DOHH2 (cell line): ENCODE measurements around the gene CCT2.

Experiments used
- H3F3A ChIP-seq: fragments of 200-600 bp; sonication (generic), shearing (Covaris generic); 2 replicates; pipeline ENCODE4 v1.6.0; 2016; ENCODE audit warnings: antibody characterized with exemption, mild to moderate bottlenecking; ENCODE audit not compliant: control insufficient read depth, insufficient read depth
- H3K27ac ChIP-seq: fragments of 200-600 bp; sonication (generic); 2 replicates; pipeline ENCODE4 v1.5.1; 2014; ENCODE audit warnings: low read depth, mild to moderate bottlenecking, low read length, moderate library complexity
- H3K27me3 ChIP-seq: fragments of 200-600 bp; sonication (generic); 2 replicates; pipeline ENCODE4 v1.6.1; 2014; ENCODE audit warnings: mild to moderate bottlenecking, low read length, mixed read lengths; ENCODE audit not compliant: control insufficient read depth
- H3K36me3 ChIP-seq: fragments of 200-600 bp; sonication (generic); 2 replicates; pipeline ENCODE4 v1.6.1; 2014; ENCODE audit warnings: mild to moderate bottlenecking, low read length, moderate library complexity, mixed read lengths; ENCODE audit not compliant: control insufficient read depth
- H3K4me1 ChIP-seq: fragments of 200-600 bp; sonication (generic); 2 replicates; pipeline ENCODE4 v1.6.1; 2014; ENCODE audit warnings: mild to moderate bottlenecking, low read length, mixed read lengths; ENCODE audit not compliant: control insufficient read depth
- H3K4me2 ChIP-seq: fragments of 200-600 bp; sonication (generic); 2 replicates; pipeline ENCODE4 v1.6.0; 2014; ENCODE audit warnings: mild to moderate bottlenecking, low read length, moderate library complexity
- H3K4me3 ChIP-seq: fragments of 200-600 bp; sonication (generic); 2 replicates; pipeline ENCODE4 v1.5.1; 2014; ENCODE audit warnings: mild to moderate bottlenecking, low read length, mixed read lengths
- H3K79me2 ChIP-seq: fragments of 200-600 bp; sonication (generic); 2 replicates; pipeline ENCODE4 v1.6.1; 2014; ENCODE audit warnings: mild to moderate bottlenecking, low read length, mixed read lengths; ENCODE audit not compliant: control insufficient read depth
- H3K9me2 ChIP-seq: fragments of 200-600 bp; sonication (generic); replicated peaks from 2 replicates; pipeline ENCODE4 v1.6.1; 2014; ENCODE audit warnings: mild to moderate bottlenecking, low read length, mixed read lengths; ENCODE audit not compliant: control insufficient read depth
- H3K9me3 ChIP-seq: fragments of 200-600 bp; sonication (generic); 2 replicates; pipeline ENCODE4 v1.6.1; 2014; ENCODE audit warnings: antibody characterized with exemption, low read length, mixed read lengths; ENCODE audit not compliant: control insufficient read depth, insufficient read depth
- H4K20me1 ChIP-seq: fragments of 200-600 bp; sonication (generic); 2 replicates; pipeline ENCODE4 v1.6.0; 2014; ENCODE audit warnings: low read depth, mild to moderate bottlenecking, antibody characterized with exemption, low read length, moderate library complexity; ENCODE audit not compliant: control insufficient read depth, insufficient read depth
- EZH2phosphoT487 ChIP-seq: fragments of 200-600 bp; sonication (generic); IDR thresholded peaks from 2 replicates; pipeline ENCODE4 v1.6.1; 2017; ENCODE audit warnings: borderline replicate concordance, mild to moderate bottlenecking, antibody characterized with exemption, low read length, moderate library complexity, mixed read lengths
- TF ChIP-seq, protein P1 (sequence below): fragments of 200-600 bp; sonication (generic); IDR thresholded peaks from one replicate; pipeline ENCODE4 v1.5.1; 2014; ENCODE audit warnings: antibody characterized with exemption, mild to moderate bottlenecking, low read depth, low read length; ENCODE audit not compliant: poor library complexity, severe bottlenecking

CCT2 gene

GRCh38 chr12:69598174-69598753 lies 13.0 kb downstream of the CCT2 start:
- Histone ChIP-seq H3K9me2 (no peaks in the 10 kb centered on the region), H3K9me3 (no peaks in the 10 kb centered on the region), H3K4me1 (no peaks in the 10 kb centered on the region), H3K4me3 (no peak overlapping the region), H3K36me3 (peaks cover 93% of the 10 kb centered on the region), H3F3A (peaks cover 27% of the 10 kb centered on the region), H4K20me1 (no peaks in the 10 kb centered on the region; the same call in 1 of the 2 replicates), H3K4me2 (no peak overlapping the region), H3K27ac (no peak overlapping the region), H3K79me2 (peaks cover 11% of the 10 kb centered on the region; the same call in 1 of the 2 replicates), H3K27me3 (no peaks in the 10 kb centered on the region)
- TF ChIP-seq EZH2phosphoT487, result no peak
- TF ChIP-seq, protein P1, sequence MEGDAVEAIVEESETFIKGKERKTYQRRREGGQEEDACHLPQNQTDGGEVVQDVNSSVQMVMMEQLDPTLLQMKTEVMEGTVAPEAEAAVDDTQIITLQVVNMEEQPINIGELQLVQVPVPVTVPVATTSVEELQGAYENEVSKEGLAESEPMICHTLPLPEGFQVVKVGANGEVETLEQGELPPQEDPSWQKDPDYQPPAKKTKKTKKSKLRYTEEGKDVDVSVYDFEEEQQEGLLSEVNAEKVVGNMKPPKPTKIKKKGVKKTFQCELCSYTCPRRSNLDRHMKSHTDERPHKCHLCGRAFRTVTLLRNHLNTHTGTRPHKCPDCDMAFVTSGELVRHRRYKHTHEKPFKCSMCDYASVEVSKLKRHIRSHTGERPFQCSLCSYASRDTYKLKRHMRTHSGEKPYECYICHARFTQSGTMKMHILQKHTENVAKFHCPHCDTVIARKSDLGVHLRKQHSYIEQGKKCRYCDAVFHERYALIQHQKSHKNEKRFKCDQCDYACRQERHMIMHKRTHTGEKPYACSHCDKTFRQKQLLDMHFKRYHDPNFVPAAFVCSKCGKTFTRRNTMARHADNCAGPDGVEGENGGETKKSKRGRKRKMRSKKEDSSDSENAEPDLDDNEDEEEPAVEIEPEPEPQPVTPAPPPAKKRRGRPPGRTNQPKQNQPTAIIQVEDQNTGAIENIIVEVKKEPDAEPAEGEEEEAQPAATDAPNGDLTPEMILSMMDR, result no peak

- Histone ChIP-seq H3K4me1 (no peaks in the 10 kb centered on the region), H3K9me3 (no peaks in the 10 kb centered on the region), H3F3A (peaks cover 30% of the 10 kb centered on the region), H3K4me2 (no peak overlapping the region), H3K4me3 (no peak overlapping the region), H3K27me3 (no peaks in the 10 kb centered on the region), H3K36me3 (peaks cover 72% of the 10 kb centered on the region), H4K20me1 (no peaks in the 10 kb centered on the region), H3K79me2 (no peaks in the 10 kb centered on the region), H3K9me2 (no peaks in the 10 kb centered on the region), H3K27ac (no peak overlapping the region)
- no peak for TF ChIP-seq EZH2phosphoT487
- TF ChIP-seq, protein P1, result no peak
Observed at GRCh38 chr12:69600804-69601203, 15.5 kb downstream of the CCT2 start.

DNA sequence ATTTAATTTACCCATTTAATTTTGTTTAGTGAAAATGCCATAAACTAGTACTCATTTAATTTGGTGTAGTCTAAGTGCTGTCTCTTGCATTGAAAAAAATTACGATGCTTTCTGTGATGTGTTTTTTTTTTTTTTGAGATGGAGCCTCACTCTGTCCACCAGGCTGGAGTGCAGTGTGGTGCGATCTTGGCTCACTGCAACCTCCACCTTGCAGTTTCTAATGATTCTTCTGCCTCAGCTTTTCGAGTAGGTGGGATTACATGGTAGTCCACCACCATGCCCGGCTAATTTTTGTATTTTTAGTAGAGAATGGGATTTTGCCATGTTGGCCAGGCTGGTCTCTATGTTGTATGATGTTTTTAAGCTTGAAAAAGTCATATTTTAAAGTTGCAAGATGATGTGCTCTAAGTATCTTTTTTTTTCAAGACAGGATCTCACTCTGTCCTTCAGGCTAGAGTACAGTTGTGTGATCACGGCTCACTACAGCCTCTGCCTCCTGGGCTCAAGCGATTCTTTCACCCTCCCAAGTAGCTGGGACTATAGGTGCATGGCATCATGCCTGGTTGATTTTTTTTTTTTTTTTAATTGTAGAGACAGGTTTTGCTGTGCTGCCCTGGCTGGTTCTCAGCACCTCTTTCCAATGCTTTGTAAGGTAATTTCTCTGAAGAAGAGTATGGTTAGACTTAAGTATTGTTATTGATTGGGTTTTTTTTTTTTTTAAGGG lies 16.9 kb downstream of the CCT2 start:
- H4K20me1 ChIP-seq, result no peaks in the 10 kb centered on the region
- TF ChIP-seq, protein P1, result no peak
- no peak for TF ChIP-seq EZH2phosphoT487
- H3K4me1 ChIP-seq, result no peaks in the 10 kb centered on the region
- no peak overlapping the region for H3K27ac ChIP-seq
- peaks cover 59% of the 10 kb centered on the region for H3K36me3 ChIP-seq
- H3K79me2 ChIP-seq, result no peaks in the 10 kb centered on the region
- H3K9me2 ChIP-seq, result no peaks in the 10 kb centered on the region
- H3K9me3 ChIP-seq, result no peaks in the 10 kb centered on the region
- H3F3A ChIP-seq, result peaks cover 30% of the 10 kb centered on the region
- H3K27me3 ChIP-seq, result no peaks in the 10 kb centered on the region
- no peak overlapping the region for H3K4me2 ChIP-seq
- no peak overlapping the region for H3K4me3 ChIP-seq
